Right lobe of liver (tissue), 6 donors: ENCODE data around the gene RALB. TPM values are rescaled to one million over a fixed set of nuclear protein-coding genes. Genes with fewer than 3 reads are reported as not detected.

Experiments
- ATAC-seq, 4 donors: fragments of 200-7000 bp; cut with Tn5 transposase; one replicate each; pipeline ENCODE4 v1.9.1; 2020; ENCODE audit warnings: mild to moderate bottlenecking in 4 of 4, moderate library complexity in 4 of 4
- DNase-seq, 3 donors: peaks; one replicate each; pipeline ENCODE4 v3.0.0-alpha.2; 2020
- H3K27ac ChIP-seq, 3 donors: fragments of 200-600 bp; one replicate each; pipeline ENCODE4 v1.8.0; 2022
- H3K27me3 ChIP-seq, 2 donors: fragments of 200-600 bp; one replicate each; pipeline ENCODE4 v1.8.0; 2022
- H3K36me3 ChIP-seq, 4 donors: fragments of 200-600 bp; sonication (generic) in 1 of 4; one replicate each; pipeline versions ENCODE4 v1.5.1 to v1.8.0; 2017 to 2022; ENCODE audit warnings: control low read depth in 1 of 4
- H3K4me1 ChIP-seq, 4 donors: fragments of 200-600 bp; sonication (generic) in 1 of 4; one replicate each; pipeline versions ENCODE4 v1.5.1 to v1.8.0; 2017 to 2022; ENCODE audit warnings: control low read depth in 1 of 4
- H3K4me3 ChIP-seq, 3 donors: fragments of 200-600 bp; one replicate each; pipeline ENCODE4 v1.8.0; 2022
- H3K9me3 ChIP-seq, 4 donors: fragments of 200-600 bp; sonication (generic) in 1 of 4; one replicate each; pipeline versions ENCODE4 v1.5.1 to v1.8.0; 2017 to 2022; ENCODE audit warnings: control low read depth in 1 of 4
- POLR2A ChIP-seq: fragments of 450-650 bp; IDR thresholded peaks from one replicate; pipeline ENCODE4 v1.6.1; 2017; ENCODE audit warnings: antibody characterized with exemption, mild to moderate bottlenecking
- WGBS: methylation state at CpG from one replicate; pipeline ENCODE4 v1.1.6; 2018; ENCODE audit warnings: low coverage, low lambda C conversion rate; ENCODE audit not compliant: insufficient coverage; ENCODE audit errors: missing lambda C conversion rate; 5-methylcytosine and 5-hydroxymethylcytosine counted together
- intact Hi-C, 2 donors: fragments of 100-400 bp; cut with DNase I; formaldehyde crosslinking; loops; one replicate each; pipeline versions ENCODE4 v1.11.2 to v1.14.1; 2022
- total RNA-seq, 6 experiments: library from RNA; depleted of rRNA in 2 of 6; stranded (reverse); fragments of >200 nt in 2 of 6; fragmentation: NEBNext Ultra II Directional in 3 of 6; extraction: Animal tissue kit (Norgen Biotek cat#: 25700) in 3 of 6; gene quantifications; one replicate each; pipeline versions ENCODE4 v1.1.0 to v1.2.4, GENCODE V29; 2016 to 2023
- TF ChIP-seq, protein P1 (sequence below), 4 donors: fragments of 200-600 bp in 3 of 4; fragments of 450-650 bp in 1 of 4; IDR thresholded peaks; one replicate each; pipeline versions ENCODE4 v1.5.1 to v1.8.0; 2016 to 2022; ENCODE audit warnings: antibody characterized with exemption in 4 of 4, mild to moderate bottlenecking in 2 of 4
- donor health status: DM: no; HTN: yes; CAD: no.
- donor health status: DM: no; HTN: no; CAD: no.
- donor health status: DM: no; HTN: no; CAD: no.
- donor health status: DM: no; HTN: yes; CAD: no.
- donor health status: DM: no; HTN: yes; CAD: no.

RALB gene
- total RNA-seq, 6 experiments from 2014 or later: 14.5 to 26.8 (median 18.6) TPM

- no peak overlapping the region for H3K4me3 ChIP-seq
- WGBS: 92% methylated on average over 1 of the region's 1 CpG
- no peaks in the 10 kb centered on the region for H3K4me1 ChIP-seq
- H3K27me3 ChIP-seq: no peaks in the 10 kb centered on the region
- DNase-seq (no peak), ATAC-seq (no peak)
- H3K36me3 ChIP-seq: peaks cover 0 to 11% (median 6%) of the 10 kb centered on the region in 4 donors
- no peaks in the 10 kb centered on the region for H3K9me3 ChIP-seq
- intact Hi-C loops: no loop called here
- no peak overlapping the region for H3K27ac ChIP-seq
- TF ChIP-seq, protein P1, sequence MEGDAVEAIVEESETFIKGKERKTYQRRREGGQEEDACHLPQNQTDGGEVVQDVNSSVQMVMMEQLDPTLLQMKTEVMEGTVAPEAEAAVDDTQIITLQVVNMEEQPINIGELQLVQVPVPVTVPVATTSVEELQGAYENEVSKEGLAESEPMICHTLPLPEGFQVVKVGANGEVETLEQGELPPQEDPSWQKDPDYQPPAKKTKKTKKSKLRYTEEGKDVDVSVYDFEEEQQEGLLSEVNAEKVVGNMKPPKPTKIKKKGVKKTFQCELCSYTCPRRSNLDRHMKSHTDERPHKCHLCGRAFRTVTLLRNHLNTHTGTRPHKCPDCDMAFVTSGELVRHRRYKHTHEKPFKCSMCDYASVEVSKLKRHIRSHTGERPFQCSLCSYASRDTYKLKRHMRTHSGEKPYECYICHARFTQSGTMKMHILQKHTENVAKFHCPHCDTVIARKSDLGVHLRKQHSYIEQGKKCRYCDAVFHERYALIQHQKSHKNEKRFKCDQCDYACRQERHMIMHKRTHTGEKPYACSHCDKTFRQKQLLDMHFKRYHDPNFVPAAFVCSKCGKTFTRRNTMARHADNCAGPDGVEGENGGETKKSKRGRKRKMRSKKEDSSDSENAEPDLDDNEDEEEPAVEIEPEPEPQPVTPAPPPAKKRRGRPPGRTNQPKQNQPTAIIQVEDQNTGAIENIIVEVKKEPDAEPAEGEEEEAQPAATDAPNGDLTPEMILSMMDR (IDR thresholded peaks at IDR 0.05): no peak
- no peak for TF ChIP-seq POLR2A
Measured at GRCh38 chr2:120288016-120288373, 35.3 kb downstream of the RALB start.

GRCh38 chr2:120289221-120289906 is 36.7 kb downstream of the RALB start:
- Histone ChIP-seq H3K27me3 (no peaks in the 10 kb centered on the region), H3K4me3 (no peak overlapping the region), H3K27ac (no peak overlapping the region), H3K36me3 (peaks cover 0 to 25% (median 6%) of the 10 kb centered on the region in 4 donors), H3K4me1 (no peaks in the 10 kb centered on the region), H3K9me3 (no peaks in the 10 kb centered on the region)
- intact Hi-C loops: no loop called here
- DNase-seq (no peak), ATAC-seq (no peak)
- no peak for TF ChIP-seq POLR2A
- TF ChIP-seq, protein P1 (IDR thresholded peaks at IDR 0.05): no peak
- WGBS: 92% methylated on average over 14 of the region's 14 CpGs

GRCh38 chr2:120290737-120291136 is 38.1 kb downstream of the RALB start:
- DNase-seq: no peak
- intact Hi-C loops: no loop called here
- Histone ChIP-seq H3K27ac (no peak overlapping the region), H3K4me3 (no peak overlapping the region), H3K27me3 (no peaks in the 10 kb centered on the region), H3K36me3 (peaks cover 0 to 30% (median 6%) of the 10 kb centered on the region in 4 donors), H3K9me3 (no peaks in the 10 kb centered on the region), H3K4me1 (no peaks in the 10 kb centered on the region)
- 69% methylated on average over 2 of the region's 2 CpGs for WGBS
- no peak for TF ChIP-seq POLR2A
- TF ChIP-seq, protein P1 (IDR thresholded peaks at IDR 0.05): no peak
- ATAC-seq: no peak

- no peaks in the 10 kb centered on the region for H3K27me3 ChIP-seq
- 74% methylated on average over 4 of the region's 4 CpGs for WGBS
- H3K4me3 ChIP-seq: no peak overlapping the region
- intact Hi-C loops: no loop called here
- peak in 2 of 4 donors; percentile 39 to 43 for ATAC-seq
- TF ChIP-seq POLR2A: no peak
- no peaks in the 10 kb centered on the region for H3K4me1 ChIP-seq
- no peak for DNase-seq
- no peak overlapping the region for H3K27ac ChIP-seq
- H3K9me3 ChIP-seq: no peaks in the 10 kb centered on the region
- H3K36me3 ChIP-seq: peaks cover 0 to 30% (median 6%) of the 10 kb centered on the region in 4 donors
Measured at GRCh38 chr2:120291401-120292311, 39.0 kb downstream of the RALB start.
